ENCODE measurements around the gene NEAT1.

DNA sequence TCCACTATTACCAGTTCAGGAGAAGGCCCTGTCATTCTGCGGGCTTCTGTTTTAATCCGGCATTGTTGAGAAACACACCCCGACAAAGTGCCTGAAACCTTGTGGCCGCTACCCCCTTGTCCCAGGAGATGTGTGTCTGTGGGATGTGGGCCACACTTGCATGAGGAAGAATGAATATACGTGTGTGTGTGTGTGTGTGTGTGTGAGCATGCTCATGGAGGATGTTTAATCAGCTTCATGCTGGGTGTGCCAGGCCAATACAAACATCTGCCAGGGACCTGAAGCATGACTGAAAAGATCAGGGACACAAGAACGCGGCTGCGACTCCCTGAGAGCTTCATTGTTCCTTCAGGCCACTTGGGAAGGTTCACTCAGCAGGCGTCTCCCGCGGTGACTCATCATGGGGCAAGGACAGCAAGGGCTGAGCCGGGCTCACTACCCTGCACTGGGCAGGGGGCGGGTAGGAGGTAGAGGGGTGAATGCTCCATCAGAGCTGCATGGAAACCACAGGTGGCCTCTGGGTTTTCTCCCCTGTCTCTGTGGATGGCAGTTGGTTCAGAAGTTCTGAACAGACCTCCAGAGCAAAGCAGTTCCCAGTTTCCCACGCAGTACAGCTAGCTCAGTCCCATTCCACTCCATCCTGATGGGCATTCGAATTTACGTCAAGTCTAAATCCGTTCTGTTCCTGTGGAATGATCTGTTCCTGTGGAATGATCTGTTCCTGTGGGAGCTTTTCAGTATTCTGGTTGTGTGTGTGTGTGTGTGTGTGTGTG lies 69.2 kb downstream of the NEAT1 start:
- TF ChIP-seq, protein P1, sequence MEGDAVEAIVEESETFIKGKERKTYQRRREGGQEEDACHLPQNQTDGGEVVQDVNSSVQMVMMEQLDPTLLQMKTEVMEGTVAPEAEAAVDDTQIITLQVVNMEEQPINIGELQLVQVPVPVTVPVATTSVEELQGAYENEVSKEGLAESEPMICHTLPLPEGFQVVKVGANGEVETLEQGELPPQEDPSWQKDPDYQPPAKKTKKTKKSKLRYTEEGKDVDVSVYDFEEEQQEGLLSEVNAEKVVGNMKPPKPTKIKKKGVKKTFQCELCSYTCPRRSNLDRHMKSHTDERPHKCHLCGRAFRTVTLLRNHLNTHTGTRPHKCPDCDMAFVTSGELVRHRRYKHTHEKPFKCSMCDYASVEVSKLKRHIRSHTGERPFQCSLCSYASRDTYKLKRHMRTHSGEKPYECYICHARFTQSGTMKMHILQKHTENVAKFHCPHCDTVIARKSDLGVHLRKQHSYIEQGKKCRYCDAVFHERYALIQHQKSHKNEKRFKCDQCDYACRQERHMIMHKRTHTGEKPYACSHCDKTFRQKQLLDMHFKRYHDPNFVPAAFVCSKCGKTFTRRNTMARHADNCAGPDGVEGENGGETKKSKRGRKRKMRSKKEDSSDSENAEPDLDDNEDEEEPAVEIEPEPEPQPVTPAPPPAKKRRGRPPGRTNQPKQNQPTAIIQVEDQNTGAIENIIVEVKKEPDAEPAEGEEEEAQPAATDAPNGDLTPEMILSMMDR (IDR thresholded peaks at IDR 0.05) = peak in 2 of 7 experiments; percentile 12 to 18
- TF ChIP-seq POLR2A (IDR thresholded peaks at IDR 0.05) = peak in 2 of 3 donors; percentile 52 to 56

Data from body of pancreas (tissue), 4 donors.